GM21529 (cell line): ENCODE data around the gene MECP2.
"Not testable (repeated sequence)": the region's sequence is repeated elsewhere in the genome, so short reads cannot be mapped to it uniquely, and the experiment has no call there.

Experiments
- ATAC-seq: cut with Tn5 transposase; IDR thresholded peaks from one replicate; pipeline ENCODE4 v1.9.1; 2021; ENCODE audit not compliant: unreplicated experiment

Gene MECP2

GRCh38 chrX:154000051-154000450, 97.5 kb downstream of the MECP2 start:
- ATAC-seq = no peak

- ATAC-seq = no peak
Observed at GRCh38 chrX:153999359-154000037, 98.0 kb downstream of the MECP2 start.

DNA sequence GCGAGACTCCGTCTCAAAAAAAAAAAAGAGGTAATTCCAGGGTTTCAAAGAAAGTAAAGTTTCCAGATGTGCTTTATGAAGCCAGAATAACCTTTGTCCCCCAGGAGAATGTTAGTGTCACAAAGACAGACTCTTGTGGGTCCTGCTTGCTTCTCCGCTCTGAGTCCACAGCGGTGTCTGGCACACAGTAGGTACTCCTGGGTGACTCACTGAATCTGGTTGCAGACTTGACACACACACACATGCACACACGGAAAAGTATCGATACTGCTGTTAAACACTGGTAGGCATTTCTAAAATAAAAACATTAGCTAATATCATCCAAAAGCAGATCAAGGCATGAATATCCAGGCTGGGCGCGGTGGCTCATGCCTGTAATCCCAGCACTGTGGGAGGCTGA, 102.0 kb downstream of the MECP2 start:
- ATAC-seq = no peak

- not testable (repeated sequence) for ATAC-seq
Observed at GRCh38 chrX:153994398-153994797, 103.1 kb downstream of the MECP2 start.

GRCh38 chrX:153993978-153994377, 103.5 kb downstream of the MECP2 start:
- ATAC-seq = no peak

DNA sequence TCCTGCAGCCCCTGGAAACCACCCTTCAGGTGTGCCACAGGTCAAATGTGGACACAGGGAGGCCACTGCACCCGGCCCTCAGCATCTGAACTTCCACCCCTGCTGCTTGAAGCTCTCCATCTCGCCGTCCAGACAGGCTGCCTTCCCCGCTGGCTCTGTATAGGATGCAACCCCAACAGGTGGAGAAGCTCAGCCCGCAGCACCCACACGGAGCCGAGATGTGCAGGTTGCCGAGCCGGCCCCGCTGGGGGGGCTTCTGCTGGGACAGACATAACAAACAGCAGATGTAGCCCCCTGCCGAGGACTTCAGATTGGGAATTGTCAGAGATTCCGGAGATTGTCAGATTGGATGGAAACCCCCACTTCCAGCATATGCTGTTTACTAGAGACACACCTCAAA, 104.4 kb downstream of the MECP2 start:
- ATAC-seq = no peak

GRCh38 chrX:153992180-153992579, 105.3 kb downstream of the MECP2 start:
- ATAC-seq = no peak

DNA sequence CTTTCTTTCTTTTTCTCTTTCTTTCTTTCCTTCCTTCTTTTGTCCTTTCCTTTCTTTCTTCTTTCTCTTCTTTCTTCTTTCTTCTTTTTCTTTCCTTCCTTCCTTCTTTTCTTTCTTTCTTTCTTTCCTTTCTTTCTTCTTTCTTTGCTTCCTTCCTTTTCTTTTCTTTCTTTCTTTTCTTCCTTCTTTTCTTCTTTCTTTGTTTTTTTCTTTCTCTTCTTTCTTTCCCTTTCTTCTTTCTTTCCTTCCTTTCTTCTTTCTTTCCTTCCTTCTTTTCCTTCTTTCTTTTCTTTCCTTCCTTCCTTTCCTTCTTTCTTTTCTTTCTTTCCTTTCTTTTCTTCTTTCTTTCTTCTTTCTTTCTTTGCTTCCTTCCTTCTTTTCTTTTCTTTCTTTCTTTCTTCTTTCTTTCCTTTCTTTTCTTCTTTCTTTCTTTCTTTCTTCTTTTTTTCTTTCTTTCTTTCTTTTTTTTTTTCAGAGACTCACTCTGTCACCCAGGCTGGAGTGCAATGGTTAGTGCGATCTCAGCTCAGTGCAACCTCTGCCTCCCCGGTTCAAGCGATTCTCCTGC, 106.4 kb downstream of the MECP2 start:
- no peak for ATAC-seq

DNA sequence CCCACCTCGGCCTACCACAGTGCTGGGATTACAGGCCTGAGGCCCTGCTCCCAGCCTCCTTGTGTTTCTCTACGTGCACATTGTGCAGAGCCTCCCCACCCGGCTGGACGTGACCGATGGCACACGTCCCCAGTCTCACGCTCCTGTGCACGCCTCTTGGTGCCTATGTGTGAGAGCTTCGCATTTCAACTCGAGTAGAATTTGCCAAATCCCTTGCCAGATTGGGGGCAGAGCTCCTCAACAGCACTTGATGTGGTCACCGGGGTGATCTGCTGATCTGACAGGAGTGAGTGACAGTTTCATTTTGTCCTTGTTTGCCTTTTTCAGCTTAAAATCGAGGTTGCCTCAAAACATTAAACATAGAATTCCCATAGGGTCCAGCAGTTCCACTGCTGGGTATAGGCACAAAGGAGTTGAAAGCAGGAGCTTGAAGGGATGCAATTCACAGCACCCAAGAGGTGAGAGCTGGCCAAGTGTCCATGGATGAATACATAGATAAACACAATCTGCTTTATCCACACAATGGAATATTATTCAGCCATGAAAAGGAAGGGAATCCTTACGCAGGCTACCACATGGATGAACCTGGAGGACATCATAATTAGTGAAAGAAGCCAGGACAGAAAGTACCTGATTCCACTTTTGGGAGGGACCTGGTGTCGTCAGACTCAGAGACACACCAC, 107.4 kb downstream of the MECP2 start:
- ATAC-seq = no peak

GRCh38 chrX:153988493-153988892, 109.0 kb downstream of the MECP2 start:
- no peak for ATAC-seq

GRCh38 chrX:153984351-153985178, 113.0 kb downstream of the MECP2 start:
- ATAC-seq = no peak

DNA sequence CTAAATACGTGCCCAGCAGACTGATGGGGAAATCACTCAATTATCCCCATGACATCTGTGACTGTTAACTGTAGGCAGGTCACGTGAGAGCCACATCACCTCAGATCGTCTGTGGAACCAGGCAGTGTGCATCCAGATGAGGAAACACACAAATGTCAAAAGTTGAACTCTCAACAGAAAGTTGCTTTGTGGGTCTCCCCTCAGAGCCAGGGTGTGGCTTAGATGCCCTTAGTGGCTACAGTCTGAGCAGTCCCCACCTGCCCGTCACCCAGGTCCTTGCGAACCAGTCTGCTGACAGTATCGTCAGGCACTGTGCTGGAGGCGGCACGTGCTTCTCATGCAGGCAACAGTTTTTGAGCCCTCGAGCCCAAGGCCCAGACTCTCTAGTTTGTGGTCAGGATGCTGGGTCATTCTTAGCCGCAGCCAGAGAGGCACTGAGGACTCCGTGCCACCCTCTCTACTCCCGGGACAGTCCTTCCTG, 114.2 kb downstream of the MECP2 start:
- no peak for ATAC-seq

GRCh38 chrX:153981771-153982533, 115.6 kb downstream of the MECP2 start:
- no peak for ATAC-seq

GRCh38 chrX:153981231-153981630, 116.3 kb downstream of the MECP2 start:
- no peak for ATAC-seq

DNA sequence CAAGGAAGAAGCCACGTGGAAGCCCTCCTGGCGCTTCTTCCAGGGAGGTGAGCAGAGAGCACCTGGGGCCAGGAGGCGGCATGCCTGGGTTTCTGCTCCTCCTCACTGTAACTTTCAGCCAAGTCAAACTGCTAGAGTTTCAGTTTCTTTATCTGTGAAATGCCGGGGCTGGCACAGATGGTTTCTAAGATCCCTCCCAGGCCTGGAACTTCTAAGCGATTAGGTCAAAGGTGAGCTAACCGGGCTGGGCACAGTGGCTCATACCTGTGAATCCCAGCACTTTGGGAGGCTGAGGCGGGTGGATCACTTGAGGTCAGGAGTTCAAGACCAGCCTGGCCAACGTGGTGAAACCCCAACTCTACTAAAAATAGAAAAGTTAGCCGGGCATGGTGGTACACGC, 117.1 kb downstream of the MECP2 start:
- peak; percentile 60 for ATAC-seq

DNA sequence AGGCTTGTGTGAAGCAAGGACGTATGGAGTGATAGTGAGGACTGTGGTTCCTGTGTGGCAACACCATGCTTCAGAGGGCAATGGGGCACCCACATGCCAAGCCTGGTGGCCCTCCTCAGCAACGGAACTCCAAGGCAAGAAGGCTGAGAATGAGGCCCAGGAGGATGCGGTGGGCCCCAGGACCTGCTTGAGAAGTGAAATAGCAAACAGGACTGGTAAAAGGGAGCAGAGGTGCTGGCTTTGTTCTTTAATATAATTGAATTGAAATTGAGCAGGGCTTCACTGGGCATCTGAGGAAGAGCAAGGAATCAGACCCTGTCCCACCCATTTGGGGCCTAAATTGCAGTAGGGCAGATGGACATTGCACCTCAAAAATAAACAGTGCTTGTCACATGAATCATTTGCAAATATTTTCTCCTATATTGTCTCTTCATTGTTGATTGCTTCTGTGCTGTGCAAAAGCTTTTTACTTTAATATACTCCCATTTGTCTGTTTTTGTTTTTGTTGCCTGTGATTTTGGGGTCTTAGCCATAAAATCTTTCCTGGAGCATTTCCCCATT, 122.7 kb downstream of the MECP2 start:
- ATAC-seq = no peak

GRCh38 chrX:153974003-153974725, 123.4 kb downstream of the MECP2 start:
- ATAC-seq = no peak

GRCh38 chrX:153973127-153974002, 124.2 kb downstream of the MECP2 start:
- ATAC-seq = no peak
